Measurements from ENCODE around the gene AKAP13.

The AKAP13 gene

GRCh38 chr15:85746641-85747040, 366.2 kb downstream of the AKAP13 start:
- DNase-seq, result no peak

GRCh38 chr15:85748176-85748575, 367.8 kb downstream of the AKAP13 start:
- DNase-seq, result no peak

GRCh38 chr15:85748729-85749128, 368.3 kb downstream of the AKAP13 start:
- DNase-seq, result no peak

- peak; percentile 25 for DNase-seq
Measured at GRCh38 chr15:85749261-85750151, 369.1 kb downstream of the AKAP13 start.

GRCh38 chr15:85750319-85751290, 370.2 kb downstream of the AKAP13 start:
- DNase-seq, result no peak

DNA sequence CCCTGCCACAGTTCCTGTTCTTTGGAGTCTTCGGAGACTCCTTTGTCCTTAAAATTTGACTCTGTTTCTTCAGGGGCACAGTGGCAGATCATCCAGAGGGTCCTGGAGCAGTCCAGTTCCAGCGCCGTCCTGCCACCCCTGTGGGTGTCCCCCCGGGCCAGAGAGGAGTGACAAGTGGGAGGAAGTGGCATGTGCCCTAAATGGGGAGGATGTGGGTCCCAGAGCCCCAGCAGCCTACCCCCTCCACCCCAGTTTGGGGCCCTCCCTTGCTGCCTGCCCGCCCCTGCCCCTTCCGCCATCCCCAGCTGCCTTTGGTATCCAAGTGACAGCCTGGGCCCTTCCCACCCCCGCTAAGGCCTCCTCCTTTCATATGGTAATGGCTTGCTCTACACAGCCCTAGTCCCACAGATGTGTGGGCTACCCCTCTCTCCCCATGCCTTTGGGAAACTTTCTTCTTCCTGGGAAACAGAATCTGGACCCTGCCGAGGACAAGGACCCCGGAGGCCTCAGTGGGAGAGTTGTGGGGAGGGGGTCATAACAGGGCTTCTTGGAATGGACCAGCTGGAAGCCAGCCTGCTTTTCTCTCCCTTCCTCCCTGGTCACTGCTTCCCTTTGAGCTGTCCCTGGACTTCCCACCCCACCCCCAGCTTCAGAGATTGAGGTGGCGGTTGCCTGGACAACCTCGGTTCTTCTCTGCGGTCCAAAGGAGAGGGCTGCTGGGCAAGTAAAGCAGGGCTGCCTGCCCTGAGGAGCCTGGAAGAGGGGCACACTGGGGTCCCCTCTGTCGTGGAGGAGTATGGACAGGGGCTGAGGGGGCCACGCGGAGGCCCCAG, 371.1 kb downstream of the AKAP13 start:
- DNase-seq, result no peak

DNA sequence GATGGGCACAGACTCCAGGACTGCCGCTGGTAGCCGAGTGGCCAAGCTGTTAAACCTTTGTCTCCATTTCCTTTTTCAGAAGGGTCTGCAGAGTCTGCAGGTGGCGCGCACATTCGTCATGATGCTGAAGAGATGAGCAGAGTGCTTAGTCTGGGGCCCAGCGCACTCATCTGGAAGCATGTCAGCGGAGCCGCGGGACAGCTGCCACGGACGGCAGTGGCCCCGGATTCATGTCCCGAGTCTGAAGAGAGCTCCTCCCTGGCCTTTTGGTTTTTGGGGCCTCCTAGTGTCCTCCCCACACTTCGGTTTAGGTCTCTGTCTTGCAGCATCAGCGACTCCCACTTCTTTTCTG, 371.7 kb downstream of the AKAP13 start:
- no peak for DNase-seq

DNA sequence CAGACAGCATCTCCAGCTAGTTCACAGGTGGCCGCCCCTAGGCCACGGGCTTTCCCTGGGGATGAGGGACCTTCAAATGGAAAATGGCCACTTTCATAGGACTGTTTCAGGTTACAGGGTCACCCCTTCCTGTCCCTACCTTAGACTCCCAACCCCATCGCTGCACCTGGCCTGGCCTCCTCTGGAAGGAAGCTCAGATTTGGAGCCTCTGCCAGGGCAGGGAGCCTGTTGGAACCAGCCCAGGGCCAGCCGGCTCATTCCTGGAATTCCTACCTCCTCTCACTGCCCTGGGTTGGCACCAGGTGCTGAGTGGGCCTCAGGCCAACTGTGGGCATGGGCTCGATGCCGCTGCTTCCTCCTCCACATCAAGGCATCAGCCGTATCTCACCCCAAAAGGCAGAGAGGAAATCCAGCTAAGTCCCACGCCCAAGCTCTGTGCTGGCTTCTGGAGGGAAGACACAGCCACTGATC, 372.1 kb downstream of the AKAP13 start:
- no peak for DNase-seq

DNA sequence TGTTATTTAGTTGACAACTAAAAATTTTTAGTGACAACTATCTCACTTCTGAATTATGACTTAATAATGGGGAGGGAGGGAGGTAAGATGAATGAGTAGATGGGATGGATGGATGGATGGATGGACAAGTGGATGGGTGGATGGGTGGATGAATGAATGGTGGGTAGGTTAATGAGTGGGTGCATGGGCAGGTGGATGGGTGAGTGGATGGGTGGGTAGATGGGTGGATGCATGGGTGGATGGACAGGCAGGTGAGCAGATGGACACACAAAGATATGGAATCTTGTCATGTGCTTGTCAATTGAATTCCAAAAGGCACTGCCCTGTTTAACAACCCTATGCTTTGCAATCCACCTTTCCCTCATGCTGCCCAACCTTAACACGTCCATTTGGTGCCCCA, 372.9 kb downstream of the AKAP13 start:
- DNase-seq, result no peak

DNA sequence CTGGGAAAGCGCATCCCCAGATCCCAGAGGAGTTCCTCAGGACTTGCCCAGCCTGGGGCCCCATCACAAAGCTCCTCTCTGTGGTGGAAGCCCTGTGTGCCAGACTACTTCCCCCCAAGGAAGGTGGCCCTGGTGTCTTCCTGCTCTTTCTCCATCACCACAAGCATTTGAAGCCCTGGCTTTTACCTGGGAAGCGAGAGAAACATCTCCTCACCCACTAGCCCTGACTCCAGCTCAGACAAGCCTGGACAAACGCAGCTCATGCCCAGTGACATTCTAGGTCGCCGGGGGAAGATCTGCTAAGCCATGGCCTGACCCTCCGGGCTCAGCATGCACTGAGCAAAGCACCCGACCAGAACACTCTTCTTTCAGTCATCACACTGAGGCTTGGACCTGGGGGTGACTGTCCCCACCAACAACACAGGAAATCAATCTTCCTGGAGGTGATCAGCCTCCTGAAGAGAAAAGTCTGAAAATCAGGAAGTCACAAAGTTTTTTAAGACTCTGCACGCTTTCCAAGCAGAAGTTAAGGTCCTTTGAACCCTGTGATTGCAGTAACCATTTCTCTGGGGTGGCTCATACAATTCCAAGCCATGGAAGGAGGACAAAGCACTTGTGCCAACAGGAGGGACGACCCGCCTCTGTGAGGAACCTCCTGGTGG, 373.5 kb downstream of the AKAP13 start:
- DNase-seq, result no peak

DNA sequence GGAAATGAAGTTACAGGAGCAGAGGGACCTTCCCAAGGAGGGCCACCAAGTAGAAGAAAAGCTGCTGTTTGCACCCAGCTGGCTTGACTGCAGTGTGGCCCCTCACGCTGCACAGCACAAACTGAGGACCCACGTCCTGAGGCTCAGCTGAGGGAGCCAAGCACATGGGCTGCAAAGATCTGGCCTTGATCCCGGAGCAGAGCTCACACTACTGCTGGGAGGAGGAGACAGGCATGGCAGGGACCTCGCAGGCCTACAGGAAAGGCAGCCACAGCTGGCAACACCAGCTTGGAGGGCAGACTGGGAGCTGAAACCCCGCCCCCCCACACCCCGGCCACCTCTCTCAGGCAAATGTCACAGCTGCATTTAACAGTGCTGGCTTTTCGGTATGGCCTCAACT, 374.6 kb downstream of the AKAP13 start:
- no peak for DNase-seq

- DNase-seq, result no peak
Measured at GRCh38 chr15:85755471-85755870, 375.1 kb downstream of the AKAP13 start.

- DNase-seq, result no peak
Measured at GRCh38 chr15:85755942-85756341, 375.5 kb downstream of the AKAP13 start.

GRCh38 chr15:85756411-85757072, 376.1 kb downstream of the AKAP13 start:
- no peak for DNase-seq

GRCh38 chr15:85757073-85757938, 376.9 kb downstream of the AKAP13 start:
- DNase-seq, result no peak

DNA sequence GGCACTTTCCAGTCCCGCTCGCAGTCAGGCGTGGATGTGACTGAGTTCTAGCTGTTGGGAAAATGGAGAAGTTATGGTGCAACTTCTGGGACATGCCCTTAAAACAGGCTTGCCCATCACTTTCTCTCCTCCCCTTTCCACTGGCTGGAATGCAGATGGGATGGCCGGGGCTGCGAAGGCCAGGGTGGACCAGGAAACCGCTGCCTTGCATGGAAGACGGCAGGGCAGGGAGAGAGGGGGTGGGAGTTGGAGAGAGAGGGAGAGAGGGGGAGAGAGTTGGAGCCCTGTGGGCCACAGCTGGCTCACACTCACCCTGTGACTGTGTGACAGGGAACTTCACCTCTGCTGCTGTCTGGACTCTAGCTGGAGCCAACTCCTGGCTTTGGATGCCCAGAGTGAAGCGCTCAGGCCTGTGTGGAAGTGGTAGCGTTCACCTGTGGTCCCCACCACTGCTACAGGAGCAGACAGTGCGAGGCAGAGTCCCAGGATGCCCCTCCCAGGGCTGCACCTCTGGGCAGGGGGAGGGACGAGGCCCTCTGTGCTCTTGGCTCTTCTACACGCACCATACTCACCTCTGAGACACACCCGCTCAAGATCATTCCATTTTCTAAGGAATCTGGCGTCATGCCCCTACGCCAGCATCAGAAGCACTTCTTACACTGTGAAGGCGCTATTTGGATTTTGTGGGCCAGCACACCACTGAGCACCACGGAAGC, 377.7 kb downstream of the AKAP13 start:
- no peak for DNase-seq

GRCh38 chr15:85758655-85758978, 378.2 kb downstream of the AKAP13 start:
- DNase-seq, result no peak

- DNase-seq, result no peak
Measured at GRCh38 chr15:85759376-85759775, 379.0 kb downstream of the AKAP13 start.

- no peak for DNase-seq
Measured at GRCh38 chr15:85760049-85760448, 379.6 kb downstream of the AKAP13 start.

Data from fibroblast of skin of back (primary cell).